ENCODE results near the gene GOPC. TPM values are rescaled to one million over a fixed set of nuclear protein-coding genes. Genes with fewer than 3 reads are reported as not detected.

GOPC gene
- total RNA-seq, 3 donors from 2014 or later (not counting 1 experiment from before 2014, with no cell fraction given) = 17.5 to 27.7 (median 20.4) TPM

- ATAC-seq = peak in 1 of 3 donors; percentile 15
- Histone ChIP-seq H3K4me1 (ENCODE audit: control insufficient read depth, insufficient read depth, low read length) (peaks cover 11% of the 10 kb centered on the region), H3K9me3 (ENCODE audit: control insufficient read depth, insufficient read depth, low read length) (no peaks in the 10 kb centered on the region), H3K4me3 (ENCODE audit: low read length) (no peak overlapping the region), H3K27ac (ENCODE audit: low read length) (no peak overlapping the region), H3K36me3 (ENCODE audit: control insufficient read depth, insufficient read depth, low read length) (no peaks in the 10 kb centered on the region), H3K27me3 (ENCODE audit: control insufficient read depth, insufficient read depth, low read length) (peaks cover under 1% of the 10 kb centered on the region)
- peaks cover 31 to 33% of the 10 kb centered on the region in 2 donors for H3K4me1 Mint-ChIP-seq
- 40% methylated on average over 5 of the region's 7 CpGs for WGBS (ENCODE audit: insufficient coverage)
- peaks cover 0 to 3% of the 10 kb centered on the region in 2 donors for H3K27me3 Mint-ChIP-seq (ENCODE audit: low read depth in 2 of 2)
- H3K9me3 Mint-ChIP-seq = no peaks in the 10 kb centered on the region
- no peaks in the 10 kb centered on the region for H3K36me3 Mint-ChIP-seq
- H3K27ac Mint-ChIP-seq = no peak overlapping the region
- peak overlapping the region; percentile 52 for H3K4me3 Mint-ChIP-seq
- intact Hi-C loops (cut with micrococcal nuclease) = loop anchor here (1.0 to 10.0 kb wide), 3 partner anchors 155 to 1290 kb away; partner anchors contain the start of gene ASF1A
- TF ChIP-seq CTCF (IDR thresholded peaks at IDR 0.05) = peak; percentile 70
- peak in 1 of 2 donors; percentile 83 for DNase-seq
Measured at GRCh38 chr6:117605169-117605826, 3.0 kb upstream of the GOPC start.

GRCh38 chr6:117603821-117604220 is 1.5 kb upstream of the GOPC start:
- no peaks in the 10 kb centered on the region for H3K36me3 Mint-ChIP-seq

GRCh38 chr6:117602899-117603588 is 733 bp upstream of the GOPC start:
- 52% methylated on average over 9 of the region's 12 CpGs for WGBS (ENCODE audit: insufficient coverage)
- Mint-ChIP-seq H3K27ac (peak overlapping the region; percentile 97 to 99), H3K9me3 (no peaks in the 10 kb centered on the region), H3K4me1 (peaks cover 47 to 52% of the 10 kb centered on the region in 2 donors), H3K27me3 (ENCODE audit: low read depth in 2 of 2) (no peaks in the 10 kb centered on the region), H3K36me3 (no peaks in the 10 kb centered on the region), H3K4me3 (peak overlapping the region; percentile 98)
- Histone ChIP-seq H3K9me3 (ENCODE audit: control insufficient read depth, insufficient read depth, low read length) (no peaks in the 10 kb centered on the region), H3K4me3 (ENCODE audit: low read length) (peak overlapping the region; percentile 69), H3K4me1 (ENCODE audit: control insufficient read depth, insufficient read depth, low read length) (peaks cover 20% of the 10 kb centered on the region), H3K36me3 (ENCODE audit: control insufficient read depth, insufficient read depth, low read length) (peaks cover 3% of the 10 kb centered on the region), H3K27me3 (ENCODE audit: control insufficient read depth, insufficient read depth, low read length) (no peaks in the 10 kb centered on the region), H3K27ac (ENCODE audit: low read length) (peak overlapping the region; percentile 78)
- TF ChIP-seq CTCF (IDR thresholded peaks at IDR 0.05) = no peak
- ATAC-seq = no peak
- DNase-seq = no peak
- intact Hi-C loops (cut with micrococcal nuclease) = loop anchor here (1.0 to 10.0 kb wide), 6 partner anchors 11 to 1292 kb away; partner anchors contain the start of genes ASF1A and NUS1

More at GRCh38 chr6:117603821-117604220, 1.5 kb upstream of the GOPC start:
- Mint-ChIP-seq H3K27ac (peak overlapping the region in 1 of 2 donors; percentile 37), H3K4me1 (peaks cover 42 to 46% of the 10 kb centered on the region in 2 donors), H3K9me3 (no peaks in the 10 kb centered on the region), H3K27me3 (ENCODE audit: low read depth in 2 of 2) (no peaks in the 10 kb centered on the region), H3K4me3 (no peak overlapping the region)
- no peak for ATAC-seq
- no peak for TF ChIP-seq CTCF (IDR thresholded peaks at IDR 0.05)
- Histone ChIP-seq H3K4me1 (ENCODE audit: control insufficient read depth, insufficient read depth, low read length) (peaks cover 14% of the 10 kb centered on the region), H3K4me3 (ENCODE audit: low read length) (no peak overlapping the region), H3K36me3 (ENCODE audit: control insufficient read depth, insufficient read depth, low read length) (no peaks in the 10 kb centered on the region), H3K9me3 (ENCODE audit: control insufficient read depth, insufficient read depth, low read length) (no peaks in the 10 kb centered on the region), H3K27ac (ENCODE audit: low read length) (no peak overlapping the region), H3K27me3 (ENCODE audit: control insufficient read depth, insufficient read depth, low read length) (no peaks in the 10 kb centered on the region)
- DNase-seq = peak in 1 of 2 donors; percentile 5
- WGBS (ENCODE audit: insufficient coverage) = 89% methylated on average over 2 of the region's 2 CpGs
- intact Hi-C loops (cut with micrococcal nuclease) = loop anchor here (5.0 to 10.0 kb wide), 2 partner anchors 142 to 1291 kb away; partner anchors contain the start of gene ASF1A

Measured in natural killer cell (primary cell).